Mucosa of gallbladder (tissue), 1 donor: Measurements from ENCODE around the gene EDDM3A. TPM values are rescaled to one million over a fixed set of nuclear protein-coding genes. Genes with fewer than 3 reads are reported as not detected.
A peak's percentile ranks its signal among the peaks of the same experiment; 100 is the strongest.
"Not testable (repeated sequence)": the region's sequence is repeated elsewhere in the genome, so short reads cannot be mapped to it uniquely, and the experiment has no call there.

ENCODE experiments used
- DNase-seq: peaks from one replicate; pipeline ENCODE4 v3.0.0-alpha.2; 2020; ENCODE audit warnings: low spot score
- total RNA-seq: library from RNA; stranded (reverse); gene quantifications from one replicate; pipeline ENCODE4 v1.2.1, GENCODE V29; 2021
- donor health status: DM: no; HTN: no; CAD: no.

The EDDM3A gene
- total RNA-seq, 1 donor from 2014 or later = not detected

- no peak for DNase-seq
Measured at GRCh38 chr14:20733684-20734429, 11.8 kb upstream of the EDDM3A start.

GRCh38 chr14:20734430-20734806 is 11.3 kb upstream of the EDDM3A start:
- DNase-seq = no peak

- DNase-seq = not testable (repeated sequence)
Measured at GRCh38 chr14:20738292-20738691, 7.4 kb upstream of the EDDM3A start.

GRCh38 chr14:20742132-20742531 is 3.6 kb upstream of the EDDM3A start:
- DNase-seq = no peak

- no peak for DNase-seq
Measured at GRCh38 chr14:20743556-20743955, 2.1 kb upstream of the EDDM3A start.

- DNase-seq = no peak
Measured at GRCh38 chr14:20746566-20746965, 879 bp downstream of the EDDM3A start.

GRCh38 chr14:20748439-20748838 is 2.8 kb downstream of the EDDM3A start:
- DNase-seq = no peak

GRCh38 chr14:20750194-20750593 is 4.5 kb downstream of the EDDM3A start:
- no peak for DNase-seq

GRCh38 chr14:20751963-20752562 is 6.4 kb downstream of the EDDM3A start:
- no peak for DNase-seq

GRCh38 chr14:20754308-20754707 is 8.6 kb downstream of the EDDM3A start:
- DNase-seq = no peak

- no peak for DNase-seq
Measured at GRCh38 chr14:20755037-20755436, 9.3 kb downstream of the EDDM3A start.

GRCh38 chr14:20757965-20758364 is 12.3 kb downstream of the EDDM3A start:
- DNase-seq = peak; percentile 22

- not testable (repeated sequence) for DNase-seq
Measured at GRCh38 chr14:20759465-20759864, 13.8 kb downstream of the EDDM3A start.

- no peak for DNase-seq
Measured at GRCh38 chr14:20760950-20761349, 15.3 kb downstream of the EDDM3A start.

GRCh38 chr14:20768593-20768892 is 22.9 kb downstream of the EDDM3A start:
- DNase-seq = no peak

- DNase-seq = no peak
Measured at GRCh38 chr14:20769421-20769820, 23.7 kb downstream of the EDDM3A start.

GRCh38 chr14:20772650-20773049 is 27.0 kb downstream of the EDDM3A start:
- no peak for DNase-seq

- DNase-seq = no peak
Measured at GRCh38 chr14:20774258-20774824, 28.7 kb downstream of the EDDM3A start.

GRCh38 chr14:20775043-20775442 is 29.4 kb downstream of the EDDM3A start:
- DNase-seq = no peak

- no peak for DNase-seq
Measured at GRCh38 chr14:20775901-20776300, 30.2 kb downstream of the EDDM3A start.

GRCh38 chr14:20781803-20782202 is 36.1 kb downstream of the EDDM3A start:
- DNase-seq = no peak

GRCh38 chr14:20782280-20782890 is 36.7 kb downstream of the EDDM3A start:
- no peak for DNase-seq

GRCh38 chr14:20787025-20787424 is 41.3 kb downstream of the EDDM3A start:
- DNase-seq = no peak
